Measurements from ENCODE around the gene MED27.

Gene MED27

GRCh38 chr9:131925677-131926177 lies 153.9 kb downstream of the MED27 start:
- H3K9me3 ChIP-seq (ENCODE audit: control insufficient read depth, insufficient read depth, low read depth, low read length): no peaks in the 10 kb centered on the region
- no peaks in the 10 kb centered on the region for H3K36me3 ChIP-seq (ENCODE audit: control insufficient read depth in 2 of 2, insufficient read depth in 1 of 2, low read length in 2 of 2)
- POLR2A ChIA-PET: no interaction called here
- H3K4me3 ChIP-seq (ENCODE audit: low read depth, low read length): no peak overlapping the region
- CTCF ChIA-PET: interaction anchor here (0.7 to 1.3 kb wide), 3 partner anchors 163 to 336 kb away, joined by 3 to 5 read pairs (median 4); no protein-coding TSS in a partner anchor
- H3K27ac ChIP-seq (ENCODE audit: extremely low read depth, low read depth, low read length): no peak overlapping the region
- no peaks in the 10 kb centered on the region for H3K4me1 ChIP-seq (ENCODE audit: control insufficient read depth, insufficient read depth, low read length)
- TF ChIP-seq ZBTB10 (tag by site-specific recombination; IDR thresholded peaks at IDR 0.05): no peak
- TF ChIP-seq ZNF175 (tag by site-specific recombination; IDR thresholded peaks at IDR 0.05): no peak
- no peak for TF ChIP-seq ZNF155 (tag by site-specific recombination; IDR thresholded peaks at IDR 0.05)
- no peak for TF ChIP-seq GLI4 (tag by site-specific recombination; IDR thresholded peaks at IDR 0.05)
- TF ChIP-seq PRDM1 (tag by site-specific recombination; IDR thresholded peaks at IDR 0.05): no peak
- no peak for TF ChIP-seq ZNF350 (tag by site-specific recombination; IDR thresholded peaks at IDR 0.05)
- TF ChIP-seq ZNF366 (tag by site-specific recombination; conservative IDR thresholded peaks at IDR 0.05): no peak
- TF ChIP-seq, protein P1, sequence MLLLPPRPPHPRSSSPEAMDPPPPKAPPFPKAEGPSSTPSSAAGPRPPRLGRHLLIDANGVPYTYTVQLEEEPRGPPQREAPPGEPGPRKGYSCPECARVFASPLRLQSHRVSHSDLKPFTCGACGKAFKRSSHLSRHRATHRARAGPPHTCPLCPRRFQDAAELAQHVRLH (tag by site-specific recombination; IDR thresholded peaks at IDR 0.05): no peak
- TF ChIP-seq ZNF112 (tag by site-specific recombination; IDR thresholded peaks at IDR 0.05): no peak

GRCh38 chr9:131923766-131924165 lies 155.9 kb downstream of the MED27 start:
- Histone ChIP-seq H3K27ac (ENCODE audit: extremely low read depth, low read depth, low read length) (no peak overlapping the region), H3K9me3 (ENCODE audit: control insufficient read depth, insufficient read depth, low read depth, low read length) (no peaks in the 10 kb centered on the region), H3K4me3 (ENCODE audit: low read depth, low read length) (no peak overlapping the region), H3K4me1 (ENCODE audit: control insufficient read depth, insufficient read depth, low read length) (no peaks in the 10 kb centered on the region), H3K36me3 (ENCODE audit: control insufficient read depth in 2 of 2, insufficient read depth in 1 of 2, low read length in 2 of 2) (no peaks in the 10 kb centered on the region)
- ChIA-PET POLR2A (no interaction called here), CTCF (no interaction called here)
- TF ChIP-seq ZNF133 (tag by site-specific recombination; IDR thresholded peaks at IDR 0.05): no peak
- TF ChIP-seq ZNF776 (tag by site-specific recombination; IDR thresholded peaks at IDR 0.05; ENCODE audit: borderline replicate concordance): no peak
- TF ChIP-seq ZNF645 (tag by site-specific recombination; IDR thresholded peaks at IDR 0.05): no peak
- TF ChIP-seq ZNF324 (tag by site-specific recombination; IDR thresholded peaks at IDR 0.05): no peak
- no peak for TF ChIP-seq ZNF785 (tag by site-specific recombination; IDR thresholded peaks at IDR 0.05)
- TF ChIP-seq, protein P2, sequence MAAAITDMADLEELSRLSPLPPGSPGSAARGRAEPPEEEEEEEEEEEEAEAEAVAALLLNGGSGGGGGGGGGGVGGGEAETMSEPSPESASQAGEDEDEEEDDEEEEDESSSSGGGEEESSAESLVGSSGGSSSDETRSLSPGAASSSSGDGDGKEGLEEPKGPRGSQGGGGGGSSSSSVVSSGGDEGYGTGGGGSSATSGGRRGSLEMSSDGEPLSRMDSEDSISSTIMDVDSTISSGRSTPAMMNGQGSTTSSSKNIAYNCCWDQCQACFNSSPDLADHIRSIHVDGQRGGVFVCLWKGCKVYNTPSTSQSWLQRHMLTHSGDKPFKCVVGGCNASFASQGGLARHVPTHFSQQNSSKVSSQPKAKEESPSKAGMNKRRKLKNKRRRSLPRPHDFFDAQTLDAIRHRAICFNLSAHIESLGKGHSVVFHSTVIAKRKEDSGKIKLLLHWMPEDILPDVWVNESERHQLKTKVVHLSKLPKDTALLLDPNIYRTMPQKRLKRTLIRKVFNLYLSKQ (tag by site-specific recombination; IDR thresholded peaks at IDR 0.05; ENCODE audit: borderline replicate concordance): no peak
- TF ChIP-seq ZNF518A (tag by site-specific recombination; conservative IDR thresholded peaks at IDR 0.05; ENCODE audit: low read depth): no peak
- TF ChIP-seq SP7 (tag by site-specific recombination; IDR thresholded peaks at IDR 0.05): no peak
- no peak for TF ChIP-seq ZNF571 (tag by site-specific recombination; IDR thresholded peaks at IDR 0.05)
- no peak for TF ChIP-seq SCRT1 (tag by site-specific recombination; IDR thresholded peaks at IDR 0.05; ENCODE audit: borderline replicate concordance)
- TF ChIP-seq ZNF768 (tag by site-specific recombination; IDR thresholded peaks at IDR 0.05): no peak
- TF ChIP-seq, protein P3, sequence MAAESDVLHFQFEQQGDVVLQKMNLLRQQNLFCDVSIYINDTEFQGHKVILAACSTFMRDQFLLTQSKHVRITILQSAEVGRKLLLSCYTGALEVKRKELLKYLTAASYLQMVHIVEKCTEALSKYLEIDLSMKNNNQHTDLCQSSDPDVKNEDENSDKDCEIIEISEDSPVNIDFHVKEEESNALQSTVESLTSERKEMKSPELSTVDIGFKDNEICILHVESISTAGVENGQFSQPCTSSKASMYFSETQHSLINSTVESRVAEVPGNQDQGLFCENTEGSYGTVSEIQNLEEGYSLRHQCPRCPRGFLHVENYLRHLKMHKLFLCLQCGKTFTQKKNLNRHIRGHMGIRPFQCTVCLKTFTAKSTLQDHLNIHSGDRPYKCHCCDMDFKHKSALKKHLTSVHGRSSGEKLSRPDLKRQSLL (tag by site-specific recombination; IDR thresholded peaks at IDR 0.05): no peak
- TF ChIP-seq ZNF624 (tag by site-specific recombination; IDR thresholded peaks at IDR 0.05): no peak
- TF ChIP-seq ZNF658 (tag by site-specific recombination; IDR thresholded peaks at IDR 0.05): no peak

All from HEK293 (cell line).